HEK293T (cell line): ENCODE data around the gene CAV3.
"Not testable (repeated sequence)": the region's sequence is repeated elsewhere in the genome, so short reads cannot be mapped to it uniquely, and the experiment has no call there.

Experiments used
- BHLHE40 ChIP-seq: fragments of 450-650 bp; IDR thresholded peaks from 2 replicates; pipeline ENCODE4 v1.6.1; 2016; ENCODE audit warnings: mild to moderate bottlenecking, moderate library complexity, borderline replicate concordance
- CTBP1 ChIP-seq: fragments of 450-650 bp; IDR thresholded peaks from 2 replicates; pipeline ENCODE4 v1.6.1; 2016; ENCODE audit warnings: borderline replicate concordance
- FOXA1 ChIP-seq: fragments of 450-650 bp; IDR thresholded peaks from 2 replicates; pipeline ENCODE4 v1.6.1; 2016; ENCODE audit warnings: mild to moderate bottlenecking
- HDGF ChIP-seq: fragments of 450-650 bp; IDR thresholded peaks from 2 replicates; pipeline ENCODE4 v1.6.1; 2017; ENCODE audit warnings: antibody characterized with exemption, borderline replicate concordance
- L3MBTL2 ChIP-seq: fragments of 450-650 bp; conservative IDR thresholded peaks from 2 replicates; pipeline ENCODE4 v1.6.1; 2016; ENCODE audit warnings: mild to moderate bottlenecking
- NFRKB ChIP-seq: fragments of 450-650 bp; IDR thresholded peaks from 2 replicates; pipeline ENCODE4 v1.6.1; 2016; ENCODE audit warnings: mild to moderate bottlenecking, moderate library complexity
- SP1 ChIP-seq: fragments of 450-650 bp; IDR thresholded peaks from 2 replicates; pipeline ENCODE4 v1.6.1; 2017
- SUZ12 ChIP-seq: fragments of 450-650 bp; IDR thresholded peaks from 2 replicates; pipeline ENCODE4 v1.6.1; 2016; ENCODE audit warnings: mild to moderate bottlenecking
- TARDBP ChIP-seq: fragments of 450-650 bp; IDR thresholded peaks from 2 replicates; pipeline ENCODE4 v1.6.1; 2016
- TF ChIP-seq, protein P1 (sequence below): fragments of 450-650 bp; IDR thresholded peaks from 2 replicates; pipeline ENCODE4 v1.6.1; 2016

DNA sequence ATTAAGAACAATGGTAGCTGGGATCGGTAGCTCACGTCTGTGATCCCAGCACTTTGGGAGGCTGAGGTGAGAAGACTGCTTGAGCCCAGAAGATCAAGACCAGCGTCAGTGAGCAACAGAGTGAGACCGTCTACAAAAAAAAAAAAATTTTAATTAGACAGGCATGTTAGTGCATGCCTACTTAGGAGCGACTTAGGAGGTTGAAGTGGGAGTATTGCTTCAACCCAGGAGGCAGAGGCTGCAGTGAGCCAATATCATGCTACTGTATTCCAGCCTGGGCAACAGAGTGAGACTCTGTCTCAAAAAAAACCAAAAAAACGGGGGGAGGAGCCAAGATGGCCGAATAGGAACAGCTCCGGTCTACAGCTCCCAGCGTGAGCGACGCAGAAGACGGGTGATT lies 17.8 kb upstream of the CAV3 start:
- TF ChIP-seq SP1, TARDBP, SUZ12, BHLHE40, L3MBTL2, HDGF, CTBP1, FOXA1, NFRKB: not testable (repeated sequence)
- TF ChIP-seq, protein P1, sequence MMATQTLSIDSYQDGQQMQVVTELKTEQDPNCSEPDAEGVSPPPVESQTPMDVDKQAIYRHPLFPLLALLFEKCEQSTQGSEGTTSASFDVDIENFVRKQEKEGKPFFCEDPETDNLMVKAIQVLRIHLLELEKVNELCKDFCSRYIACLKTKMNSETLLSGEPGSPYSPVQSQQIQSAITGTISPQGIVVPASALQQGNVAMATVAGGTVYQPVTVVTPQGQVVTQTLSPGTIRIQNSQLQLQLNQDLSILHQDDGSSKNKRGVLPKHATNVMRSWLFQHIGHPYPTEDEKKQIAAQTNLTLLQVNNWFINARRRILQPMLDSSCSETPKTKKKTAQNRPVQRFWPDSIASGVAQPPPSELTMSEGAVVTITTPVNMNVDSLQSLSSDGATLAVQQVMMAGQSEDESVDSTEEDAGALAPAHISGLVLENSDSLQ, result not testable (repeated sequence)
